ENCODE data around the gene SLC9A7.

SLC9A7 gene

DNA sequence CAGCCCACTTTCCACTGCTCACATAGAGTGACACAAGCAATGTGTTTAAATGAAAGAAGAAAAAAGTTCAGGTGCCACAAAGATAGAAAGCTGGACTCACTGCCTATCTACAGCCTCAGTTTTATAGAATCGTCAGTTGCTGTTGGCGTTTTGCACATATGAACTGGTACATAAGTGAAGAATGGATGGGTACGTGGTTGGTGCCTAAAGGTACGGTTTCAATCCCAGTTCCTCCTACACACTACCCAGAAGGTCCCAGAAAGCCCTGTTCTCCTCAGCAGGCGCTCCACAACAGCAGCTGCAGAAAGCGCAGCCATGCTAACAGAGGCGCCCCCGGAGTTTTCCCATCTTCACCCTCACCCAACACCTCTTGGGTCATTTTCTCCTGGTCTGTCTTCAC lies 161.7 kb downstream of the SLC9A7 start:
- no peak for DNase-seq

DNA sequence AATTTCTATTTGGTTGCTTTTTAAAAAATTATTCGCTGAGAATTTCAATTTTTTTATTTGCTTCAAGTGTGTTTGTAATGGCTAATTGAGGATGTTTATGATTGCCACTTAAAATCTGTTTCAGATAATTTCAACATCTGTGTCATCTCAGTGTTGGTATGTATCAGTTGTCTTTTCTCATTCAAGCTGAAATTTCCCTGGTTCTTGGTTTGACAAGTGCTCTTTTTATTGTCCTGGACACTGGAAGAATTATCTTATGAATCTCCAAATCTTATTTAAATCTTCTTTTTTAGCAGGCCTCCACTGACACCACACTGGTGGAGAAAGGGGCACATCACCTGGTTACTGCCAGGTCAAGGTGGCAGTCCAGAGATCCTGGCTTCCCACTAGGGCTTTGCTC lies 163.8 kb downstream of the SLC9A7 start:
- DNase-seq: no peak

DNA sequence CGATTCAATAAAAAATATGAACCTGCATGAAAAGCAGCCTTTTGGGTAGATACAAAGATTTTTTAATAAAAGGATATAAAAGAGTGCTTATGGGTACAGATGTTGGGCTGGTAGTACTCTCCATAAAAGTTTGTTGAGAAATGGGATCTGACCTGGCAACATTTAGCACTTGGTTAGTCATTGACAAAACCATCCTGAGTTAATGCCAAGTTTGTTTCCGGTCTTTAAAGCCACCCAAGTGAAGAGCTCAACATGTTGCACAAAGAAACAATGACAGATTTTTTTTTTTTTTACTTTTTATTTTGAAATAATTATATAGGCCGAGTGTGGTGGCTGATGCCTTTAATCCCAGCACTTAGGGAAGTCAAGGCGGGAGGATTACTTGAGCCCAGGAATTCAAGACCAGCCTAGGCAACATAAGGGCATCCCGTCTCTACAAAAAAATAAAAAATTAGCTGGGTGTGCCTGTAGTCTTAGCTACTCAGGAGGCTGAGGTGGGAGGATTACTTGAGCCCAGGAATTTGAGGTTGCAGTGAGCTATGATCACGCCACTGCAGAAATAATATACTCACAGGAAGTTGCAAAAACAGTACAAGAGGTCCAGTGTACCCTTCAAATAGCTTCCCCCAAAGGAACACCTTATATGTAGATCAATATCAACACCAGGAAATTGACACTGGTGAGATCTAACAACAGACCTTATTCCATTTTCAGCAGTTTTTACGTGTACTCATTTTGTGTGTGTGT lies 168.8 kb downstream of the SLC9A7 start:
- DNase-seq: no peak

DNA sequence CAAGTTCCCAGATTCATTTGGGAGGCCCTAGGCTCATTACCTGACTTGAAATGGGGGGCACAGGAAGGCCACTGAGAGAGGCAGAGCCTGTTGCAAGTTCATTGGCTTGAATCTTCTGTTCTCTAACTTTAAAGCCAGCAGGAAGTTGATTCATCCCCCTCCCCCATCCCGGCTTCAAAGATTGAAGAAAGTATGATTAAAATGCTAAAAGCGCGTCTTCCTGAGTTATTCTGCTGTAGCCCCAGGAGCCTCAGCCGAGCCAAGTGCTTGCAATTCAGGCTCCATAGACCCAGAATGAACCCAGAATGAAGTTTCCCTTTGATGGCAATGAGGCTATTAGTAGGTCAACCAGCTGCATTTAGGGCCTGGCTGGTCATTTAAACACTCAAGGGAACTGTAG lies 170.7 kb downstream of the SLC9A7 start:
- DNase-seq: peak in 1 of 2 experiments; percentile 21

DNA sequence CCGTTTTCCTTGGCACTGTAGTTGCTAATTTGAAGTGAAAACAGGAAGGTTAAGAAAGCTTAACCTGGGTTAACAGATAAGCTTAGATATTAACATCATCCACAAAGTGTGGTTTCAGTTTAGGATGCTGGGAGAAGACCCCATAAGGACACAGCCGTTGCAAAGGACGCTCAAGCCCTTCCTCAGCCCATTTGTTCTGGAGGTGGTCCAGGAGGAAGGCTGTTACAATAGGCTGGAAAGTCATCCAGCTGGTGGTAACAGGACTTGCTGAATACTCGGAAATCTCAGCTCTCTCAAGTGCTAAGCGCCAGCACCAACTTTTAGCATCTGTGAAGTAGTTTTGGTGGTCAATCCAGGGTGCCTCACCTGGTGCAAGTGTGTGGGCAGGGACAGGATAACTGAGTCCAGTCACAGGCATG lies 171.2 kb downstream of the SLC9A7 start:
- no peak for DNase-seq

DNA sequence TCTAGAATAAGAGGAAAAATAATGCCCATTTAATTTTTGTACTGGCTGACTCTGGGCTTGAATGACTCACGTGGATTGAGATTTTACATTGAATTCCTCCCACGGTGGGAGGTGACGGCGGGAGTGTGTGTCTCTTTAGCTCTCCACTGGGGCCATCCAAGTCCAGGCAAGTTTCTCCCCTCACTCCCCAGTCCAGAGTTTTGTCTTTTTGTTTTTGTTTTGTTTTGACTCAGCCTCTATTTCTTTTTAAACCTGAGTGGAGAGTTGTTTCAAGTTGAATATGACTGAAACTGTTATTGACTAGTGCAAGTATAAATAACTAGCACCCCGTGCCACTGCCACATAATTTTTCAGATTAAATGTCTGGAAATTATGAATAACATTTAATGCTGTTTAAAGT lies 171.8 kb downstream of the SLC9A7 start:
- no peak for DNase-seq

DNA sequence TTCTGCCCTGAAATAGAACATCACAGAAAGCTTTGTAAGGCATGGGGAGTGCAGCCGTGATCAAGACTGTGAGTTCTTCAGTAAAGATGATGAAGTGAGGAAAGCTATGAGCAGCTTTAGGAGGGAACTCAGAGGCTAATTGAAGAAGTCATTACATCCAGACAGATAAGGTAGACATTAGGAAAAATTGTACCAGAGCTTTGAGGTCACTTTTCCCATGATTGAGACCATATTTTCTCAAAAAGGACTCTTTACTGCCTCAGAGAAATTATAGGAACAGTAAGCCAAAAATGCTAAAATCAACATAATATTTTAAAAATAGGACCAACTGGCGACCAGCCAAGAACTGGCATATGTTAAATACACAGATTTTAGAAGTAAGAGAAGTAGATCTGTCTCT lies 174.2 kb downstream of the SLC9A7 start:
- no peak for DNase-seq

DNA sequence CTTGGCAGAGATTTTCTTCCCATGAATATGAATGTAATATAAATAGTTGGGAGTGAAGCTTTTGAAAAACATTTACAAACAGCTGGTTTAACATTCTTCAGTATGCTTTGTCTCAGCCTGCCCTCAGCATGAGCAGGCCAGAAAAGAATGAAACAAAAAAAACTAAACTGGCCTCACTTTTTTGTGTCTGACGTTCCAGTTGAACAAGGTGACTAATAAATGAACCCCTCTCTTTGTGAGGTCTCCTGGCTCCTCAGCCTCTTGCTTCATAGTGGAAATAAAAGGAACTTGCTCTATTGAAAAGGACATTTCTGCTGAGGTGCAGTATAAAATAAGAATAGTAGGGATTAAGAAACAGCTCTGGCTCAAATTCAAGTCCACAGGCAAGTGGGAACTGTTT lies 176.0 kb downstream of the SLC9A7 start:
- DNase-seq: no peak

DNA sequence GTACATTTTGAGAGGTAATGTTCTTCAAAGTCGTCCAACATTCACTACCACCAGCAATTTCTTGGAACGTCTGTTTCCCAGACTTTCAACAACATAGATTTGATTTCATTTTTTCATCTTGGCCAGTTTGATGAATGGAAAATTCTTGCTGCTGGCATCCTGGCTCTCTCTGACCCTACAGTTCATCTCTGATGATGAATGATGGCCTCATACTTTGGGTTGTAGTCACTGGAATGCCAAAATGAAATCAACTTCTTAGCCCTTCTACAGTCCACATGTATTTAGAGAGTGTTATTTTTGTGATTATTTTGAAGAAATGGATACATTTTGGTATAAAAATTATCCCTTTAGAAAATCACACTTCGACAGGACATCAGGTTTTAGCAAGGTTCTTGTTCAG lies 176.6 kb downstream of the SLC9A7 start:
- no peak for DNase-seq

DNA sequence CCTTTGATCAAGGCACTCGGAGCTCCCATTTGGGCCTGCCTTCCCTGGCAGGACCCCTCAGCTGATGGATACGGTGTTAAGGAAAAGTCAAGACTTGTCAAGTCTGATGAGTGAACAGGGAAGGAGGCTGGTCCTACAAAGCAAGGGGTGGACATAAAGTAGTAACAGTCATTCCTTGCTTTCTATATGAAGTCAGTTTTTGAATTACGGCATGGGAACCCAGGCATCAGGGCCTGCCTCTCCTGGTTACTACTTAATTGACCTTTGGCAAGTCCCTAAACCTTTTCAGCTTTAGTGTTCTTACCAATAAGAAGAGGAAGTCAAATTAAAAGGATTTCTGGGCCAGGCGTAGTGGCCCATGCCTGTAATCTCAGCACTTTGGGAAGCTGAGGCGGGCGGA lies 178.3 kb downstream of the SLC9A7 start:
- no peak for DNase-seq

DNA sequence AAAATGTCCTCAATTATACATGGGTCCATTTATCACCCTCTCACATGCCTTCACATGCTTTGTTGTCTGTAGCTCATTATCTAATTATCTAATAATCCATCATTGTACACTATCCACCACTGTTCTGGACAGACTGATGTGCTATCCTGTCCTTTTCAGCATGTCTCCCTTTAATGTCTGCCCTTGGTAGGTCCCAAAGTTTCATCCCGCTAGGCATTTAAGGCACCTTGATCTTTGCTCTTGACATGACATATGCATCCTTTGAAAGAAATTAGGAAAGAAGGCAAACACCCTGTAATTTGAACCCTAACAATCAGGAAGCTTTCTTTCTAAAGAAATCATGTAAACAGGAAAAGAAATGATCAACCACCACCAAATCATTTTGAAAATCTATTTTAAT lies 179.7 kb downstream of the SLC9A7 start:
- no peak for DNase-seq

DNA sequence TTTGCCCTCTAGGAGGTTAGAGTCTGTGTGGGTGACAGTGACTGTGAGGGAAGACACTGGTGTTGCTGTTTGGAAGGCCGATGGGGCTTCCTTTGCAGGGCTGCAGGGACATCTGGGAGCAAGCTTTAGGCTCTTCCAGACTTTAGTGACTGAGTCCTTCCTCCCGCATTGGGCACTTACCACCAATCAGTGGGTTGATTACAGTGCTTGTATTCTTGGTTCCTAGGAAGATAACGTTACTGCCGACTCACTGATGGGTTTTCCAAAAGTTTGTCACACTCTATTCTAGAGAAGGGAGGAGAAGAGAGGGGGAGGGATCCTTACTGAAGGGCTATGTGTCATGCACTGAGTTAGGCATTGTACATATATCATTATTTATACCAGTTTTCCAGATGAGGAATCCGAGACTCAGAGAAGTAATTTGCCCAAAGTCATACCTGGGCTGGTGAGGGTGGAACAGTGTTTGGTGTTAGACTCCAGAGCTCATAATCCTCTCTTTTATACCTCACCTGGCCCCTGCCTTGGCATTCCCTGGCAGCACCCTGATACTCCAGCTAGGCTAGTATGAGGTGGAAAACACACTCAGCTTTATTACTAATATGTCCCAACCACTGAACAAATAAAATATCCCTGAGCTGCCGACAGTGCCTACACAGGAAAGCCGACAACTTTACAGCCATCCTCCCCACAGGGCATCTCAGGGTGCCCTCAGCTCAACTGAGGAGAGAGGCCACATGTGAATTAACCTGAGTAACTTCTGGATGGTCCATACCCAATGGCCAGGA lies 181.5 kb downstream of the SLC9A7 start:
- no peak for DNase-seq

DNA sequence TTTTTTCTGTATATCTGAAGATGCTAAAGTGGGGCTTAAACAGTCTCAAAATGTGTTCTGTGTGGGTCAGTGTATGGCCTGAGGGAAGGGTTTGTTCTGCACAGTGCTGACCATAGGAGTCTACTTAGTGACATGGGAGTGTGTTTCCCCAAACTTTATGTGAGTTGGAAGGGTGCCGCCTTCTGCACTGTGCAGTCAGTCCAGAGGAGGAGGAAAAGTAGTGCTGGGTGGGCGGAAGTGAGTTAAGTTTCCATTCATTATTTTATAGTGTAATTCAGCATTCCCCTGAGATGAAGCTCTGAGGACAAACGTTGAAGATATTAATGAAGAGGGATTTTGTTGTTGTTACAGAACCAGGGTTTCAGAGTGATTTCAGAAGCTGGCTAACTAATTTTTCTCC lies 182.5 kb downstream of the SLC9A7 start:
- no peak for DNase-seq

DNA sequence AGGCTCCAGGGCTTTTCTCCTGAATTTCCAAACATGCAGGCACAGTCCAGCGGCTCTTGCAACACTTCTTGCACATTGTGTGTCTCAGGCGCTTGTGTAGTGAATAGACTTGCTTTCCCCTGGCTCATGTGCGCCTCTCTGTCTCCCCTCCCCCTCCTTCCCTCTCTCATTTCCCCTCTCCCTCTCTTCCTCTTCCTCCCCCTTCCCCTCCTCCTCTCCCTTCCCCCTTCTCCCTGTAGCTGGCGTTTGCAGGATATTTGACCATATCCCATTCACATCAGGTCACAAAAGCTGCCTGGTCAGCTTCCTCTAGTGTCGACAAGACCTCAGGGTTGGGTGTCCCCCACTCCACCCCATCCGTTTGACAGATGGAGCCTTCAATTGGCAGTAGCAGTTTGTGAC lies 182.9 kb downstream of the SLC9A7 start:
- peak; percentile 2 to 24 for DNase-seq

DNA sequence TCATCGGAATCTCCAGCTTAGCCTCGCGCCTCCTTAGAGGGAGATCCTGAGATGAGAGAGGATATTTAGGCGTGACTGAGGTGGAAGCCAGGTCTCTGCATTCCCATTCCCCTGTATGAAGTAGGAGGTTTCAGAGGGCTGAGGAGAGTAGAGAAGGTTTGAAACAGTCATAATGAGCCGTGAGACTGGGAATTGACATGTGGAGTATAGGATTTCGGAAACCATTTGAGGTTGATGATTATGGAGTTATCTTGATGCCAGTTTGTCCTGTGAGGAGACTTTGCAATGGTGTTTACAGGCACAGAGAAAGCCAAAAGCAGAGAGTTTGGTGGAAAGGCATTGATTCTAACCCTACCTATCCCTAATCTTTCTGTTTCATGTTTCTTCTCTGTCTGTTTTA lies 183.3 kb downstream of the SLC9A7 start:
- no peak for DNase-seq

DNA sequence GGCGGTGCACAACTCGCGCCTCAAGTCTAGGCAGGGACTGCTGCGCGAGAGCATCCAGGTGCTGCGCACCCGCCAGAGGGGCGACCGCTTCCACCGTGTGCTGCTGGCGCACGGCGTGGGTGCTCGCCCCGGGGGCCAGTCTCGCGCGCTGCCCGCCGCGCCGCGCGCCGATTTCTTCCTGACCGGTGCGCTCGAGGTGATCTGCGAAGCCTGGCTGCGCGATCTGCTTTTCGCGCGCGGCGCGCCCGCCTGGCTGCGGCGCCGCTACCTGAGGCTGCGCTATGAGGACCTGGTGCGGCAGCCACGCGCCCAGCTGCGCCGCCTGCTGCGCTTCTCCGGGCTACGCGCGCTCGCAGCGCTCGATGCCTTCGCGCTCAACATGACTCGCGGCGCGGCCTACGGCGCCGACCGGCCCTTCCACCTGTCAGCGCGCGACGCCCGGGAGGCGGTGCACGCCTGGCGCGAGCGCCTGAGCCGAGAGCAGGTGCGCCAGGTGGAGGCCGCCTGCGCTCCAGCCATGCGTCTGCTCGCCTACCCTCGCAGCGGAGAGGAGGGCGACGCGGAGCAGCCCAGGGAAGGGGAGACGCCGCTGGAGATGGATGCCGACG lies 184.0 kb downstream of the SLC9A7 start:
- DNase-seq: no peak

DNA sequence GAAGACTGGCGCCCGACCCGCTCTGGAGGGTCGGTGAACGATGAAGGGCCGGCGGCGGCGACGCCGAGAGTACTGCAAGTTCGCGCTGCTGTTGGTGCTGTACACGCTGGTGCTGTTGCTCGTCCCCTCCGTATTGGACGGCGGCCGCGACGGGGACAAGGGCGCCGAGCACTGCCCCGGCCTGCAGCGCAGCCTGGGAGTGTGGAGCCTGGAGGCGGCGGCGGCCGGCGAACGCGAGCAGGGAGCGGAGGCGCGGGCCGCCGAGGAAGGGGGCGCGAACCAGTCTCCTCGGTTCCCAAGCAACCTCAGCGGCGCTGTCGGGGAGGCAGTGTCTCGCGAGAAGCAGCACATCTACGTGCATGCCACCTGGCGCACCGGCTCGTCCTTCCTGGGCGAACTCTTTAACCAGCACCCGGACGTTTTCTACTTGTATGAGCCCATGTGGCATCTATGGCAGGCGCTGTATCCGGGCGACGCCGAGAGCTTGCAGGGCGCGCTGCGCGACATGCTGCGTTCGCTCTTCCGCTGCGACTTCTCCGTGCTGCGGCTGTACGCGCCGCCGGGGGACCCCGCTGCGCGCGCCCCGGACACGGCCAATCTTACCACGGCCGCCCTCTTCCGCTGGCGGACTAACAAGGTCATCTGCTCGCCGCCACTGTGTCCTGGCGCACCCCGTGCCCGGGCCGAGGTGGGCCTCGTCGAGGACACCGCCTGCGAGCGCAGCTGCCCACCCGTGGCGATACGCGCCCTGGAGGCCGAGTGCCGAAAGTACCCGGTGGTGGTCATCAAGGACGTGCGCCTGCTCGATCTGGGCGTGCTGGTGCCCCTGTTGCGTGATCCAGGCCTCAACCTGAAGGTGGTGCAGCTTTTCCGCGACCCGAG lies 184.8 kb downstream of the SLC9A7 start:
- DNase-seq: peak; percentile 26 to 39

DNA sequence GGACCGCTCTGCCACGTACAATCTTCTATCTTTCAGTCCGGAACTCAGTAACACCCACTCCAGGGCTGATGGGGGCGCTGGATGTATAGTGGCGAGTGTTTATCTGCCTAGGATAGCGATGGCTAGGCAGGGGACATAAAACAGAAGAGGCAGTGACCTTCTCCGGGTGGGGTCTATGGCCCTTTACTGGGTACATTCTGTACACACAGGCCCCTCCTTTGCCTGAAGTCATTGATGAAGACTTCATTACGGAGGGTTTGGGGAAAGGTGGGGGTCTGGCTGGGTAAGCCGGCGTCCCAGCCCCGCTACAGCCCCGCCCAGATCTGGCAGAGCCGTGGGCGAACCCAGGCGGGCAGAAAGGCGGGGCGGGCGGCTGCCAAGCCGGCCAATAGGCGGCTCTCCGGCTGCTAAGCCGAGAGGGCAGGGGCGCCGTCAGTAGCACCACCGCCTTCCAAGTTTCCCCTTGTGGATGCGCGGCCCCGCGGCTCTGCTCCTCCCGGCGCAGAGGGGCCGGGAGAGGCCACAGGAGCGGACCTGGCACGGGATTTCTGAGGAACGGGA lies 185.5 kb downstream of the SLC9A7 start, which contains the start of gene CHST7:
CHST7 (plus strand) TSS at position 435 of the 561 bp plus-strand sequence. CDS start 167 bp downstream, outside the sequence.
- peak; percentile 67 to 72 for DNase-seq

DNA sequence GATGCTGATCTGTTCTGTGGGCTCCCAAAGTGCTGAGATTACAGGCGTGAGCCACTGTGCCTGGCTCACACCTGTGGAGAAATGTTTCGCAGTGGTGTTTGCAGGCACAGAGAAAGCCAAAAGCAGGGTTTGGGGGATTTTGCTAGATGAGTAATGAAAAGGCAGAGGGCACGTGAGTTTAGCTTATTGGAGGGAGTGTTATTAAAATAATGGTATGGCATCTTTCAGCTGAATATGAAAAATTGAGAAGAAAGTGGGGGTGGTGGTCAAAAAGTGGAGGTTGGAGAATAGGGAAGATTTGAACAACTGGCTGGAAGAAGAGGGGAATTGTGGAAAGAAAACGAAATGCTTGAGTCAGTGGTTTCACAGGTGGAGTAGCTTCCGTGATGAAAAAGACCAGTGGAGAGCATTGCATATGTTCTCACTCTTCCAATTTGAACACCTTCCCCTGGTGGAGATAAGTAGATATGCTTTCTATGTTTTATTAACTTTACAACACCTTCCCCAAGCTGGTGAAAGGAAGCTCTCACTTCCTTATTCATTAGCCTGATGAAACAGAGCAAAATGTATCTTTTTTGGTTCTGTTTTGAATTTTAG lies 186.5 kb downstream of the SLC9A7 start:
- peak; percentile 25 to 37 for DNase-seq

DNA sequence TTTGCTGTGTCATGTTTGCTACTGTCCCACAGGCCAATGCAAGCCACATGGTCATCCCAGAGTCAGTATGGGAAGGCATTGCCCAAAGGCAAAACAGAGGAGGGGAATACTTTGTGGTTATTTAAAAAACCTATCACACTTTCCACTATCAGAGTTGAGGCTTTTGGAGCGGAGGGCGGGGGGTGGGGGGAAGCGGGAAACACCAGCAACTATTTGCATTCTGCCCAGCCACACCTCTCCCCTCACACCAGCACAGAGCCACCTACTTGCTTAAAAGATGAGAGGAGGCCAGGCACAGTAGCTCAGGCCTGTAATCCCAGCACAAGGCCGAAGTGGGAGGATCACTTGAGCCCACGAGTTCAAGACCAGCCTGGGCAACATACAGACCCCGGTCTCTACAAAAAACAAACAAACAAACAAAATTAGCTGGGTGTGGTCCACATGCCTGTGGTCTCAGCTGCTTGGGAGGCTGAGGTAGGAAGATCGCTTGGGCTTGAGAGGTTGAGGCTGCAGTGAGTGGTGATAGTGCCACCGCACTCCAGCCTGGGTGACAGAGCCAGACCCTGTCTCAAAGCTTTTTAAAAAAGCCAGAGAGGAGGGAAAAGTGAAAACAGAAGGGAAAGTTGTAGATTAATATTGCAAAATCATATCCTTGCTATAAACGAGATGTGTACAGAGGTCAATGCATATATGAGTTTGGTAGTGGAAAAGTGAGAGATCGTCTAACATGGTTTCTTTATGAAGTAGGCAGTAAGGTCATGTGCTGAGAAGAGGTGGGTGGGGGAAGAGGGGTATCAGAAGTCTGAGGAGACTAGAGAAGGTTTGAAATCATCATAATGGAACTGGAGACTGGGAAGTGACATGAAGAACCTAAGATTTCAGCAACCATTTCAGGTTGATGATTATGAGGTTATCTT lies 187.2 kb downstream of the SLC9A7 start:
- DNase-seq: no peak

DNA sequence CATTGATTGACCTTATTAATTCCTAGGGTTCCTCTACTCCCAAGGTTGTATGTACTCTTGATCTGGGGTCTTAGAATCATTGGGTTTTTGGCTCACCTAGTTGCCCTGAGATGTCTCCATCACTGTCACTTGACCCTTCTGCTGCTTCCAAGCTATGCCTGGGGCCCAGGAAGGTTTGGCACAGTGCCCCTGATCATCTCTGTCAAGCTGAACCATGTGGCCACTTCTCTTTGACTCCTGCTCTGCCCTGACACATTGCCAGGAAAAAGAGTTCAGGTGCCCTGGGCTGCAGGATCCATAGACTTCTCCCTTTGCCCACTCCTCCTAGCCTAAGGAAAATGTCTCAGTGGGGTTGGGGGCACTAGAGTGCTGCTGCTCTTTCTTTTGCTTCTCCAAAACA lies 189.3 kb downstream of the SLC9A7 start:
- no peak for DNase-seq
